GM10266 (cell line): ENCODE results near the gene MYL5.

Experiments
- DNase-seq: peaks from one replicate; pipeline ENCODE4 v3.0.0; 2012; ENCODE audit errors: extremely low spot score
- TF ChIP-seq, protein P1 (sequence below): IDR thresholded peaks from 2 replicates; pipeline ENCODE4 v1.5.1; 2012; ENCODE audit warnings: mild to moderate bottlenecking, low read depth; ENCODE audit not compliant: control insufficient read depth, insufficient read depth; ENCODE audit errors: missing control alignments

Gene MYL5

DNA sequence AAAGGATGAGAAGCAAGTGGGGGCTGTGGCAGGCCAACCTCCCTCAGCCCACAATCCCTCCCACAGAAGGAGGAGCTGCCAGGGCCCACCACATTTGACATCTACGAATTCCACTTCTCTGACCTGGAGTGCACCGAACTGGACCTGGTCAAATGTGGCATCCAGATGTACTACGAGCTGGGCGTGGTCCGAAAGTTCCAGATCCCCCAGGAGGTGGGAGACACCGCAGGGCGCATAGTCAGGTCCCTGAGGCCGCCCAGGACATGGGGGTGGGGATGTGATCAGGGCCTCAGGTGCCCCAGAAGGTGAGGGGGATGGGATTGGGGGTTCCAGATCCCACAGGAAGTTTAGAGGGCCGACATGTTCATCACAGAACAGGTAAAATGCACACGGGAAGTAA is 13.9 kb upstream of the MYL5 start:
- no peak for DNase-seq
- TF ChIP-seq, protein P1, sequence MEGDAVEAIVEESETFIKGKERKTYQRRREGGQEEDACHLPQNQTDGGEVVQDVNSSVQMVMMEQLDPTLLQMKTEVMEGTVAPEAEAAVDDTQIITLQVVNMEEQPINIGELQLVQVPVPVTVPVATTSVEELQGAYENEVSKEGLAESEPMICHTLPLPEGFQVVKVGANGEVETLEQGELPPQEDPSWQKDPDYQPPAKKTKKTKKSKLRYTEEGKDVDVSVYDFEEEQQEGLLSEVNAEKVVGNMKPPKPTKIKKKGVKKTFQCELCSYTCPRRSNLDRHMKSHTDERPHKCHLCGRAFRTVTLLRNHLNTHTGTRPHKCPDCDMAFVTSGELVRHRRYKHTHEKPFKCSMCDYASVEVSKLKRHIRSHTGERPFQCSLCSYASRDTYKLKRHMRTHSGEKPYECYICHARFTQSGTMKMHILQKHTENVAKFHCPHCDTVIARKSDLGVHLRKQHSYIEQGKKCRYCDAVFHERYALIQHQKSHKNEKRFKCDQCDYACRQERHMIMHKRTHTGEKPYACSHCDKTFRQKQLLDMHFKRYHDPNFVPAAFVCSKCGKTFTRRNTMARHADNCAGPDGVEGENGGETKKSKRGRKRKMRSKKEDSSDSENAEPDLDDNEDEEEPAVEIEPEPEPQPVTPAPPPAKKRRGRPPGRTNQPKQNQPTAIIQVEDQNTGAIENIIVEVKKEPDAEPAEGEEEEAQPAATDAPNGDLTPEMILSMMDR, result no peak

DNA sequence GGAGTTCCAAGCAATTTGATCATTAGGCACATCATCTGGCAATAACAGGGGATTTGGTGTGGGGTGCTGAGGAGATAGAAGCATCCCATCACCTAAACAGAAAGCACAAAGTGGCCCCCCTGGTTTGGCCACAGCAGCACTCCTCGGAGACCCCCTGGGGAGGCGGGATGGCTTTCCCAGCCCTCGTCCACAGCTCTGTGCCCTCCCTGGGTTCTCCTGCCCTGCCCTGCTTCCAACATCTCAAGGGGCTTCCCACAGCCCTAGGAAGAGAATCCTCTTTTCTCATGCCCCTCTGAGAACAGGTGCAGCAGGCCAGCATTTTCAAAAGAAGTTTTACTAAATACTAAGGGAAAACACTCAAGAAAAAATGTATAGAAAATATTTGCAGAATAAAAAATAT is 13.1 kb upstream of the MYL5 start:
- TF ChIP-seq, protein P1, result no peak
- DNase-seq, result no peak

DNA sequence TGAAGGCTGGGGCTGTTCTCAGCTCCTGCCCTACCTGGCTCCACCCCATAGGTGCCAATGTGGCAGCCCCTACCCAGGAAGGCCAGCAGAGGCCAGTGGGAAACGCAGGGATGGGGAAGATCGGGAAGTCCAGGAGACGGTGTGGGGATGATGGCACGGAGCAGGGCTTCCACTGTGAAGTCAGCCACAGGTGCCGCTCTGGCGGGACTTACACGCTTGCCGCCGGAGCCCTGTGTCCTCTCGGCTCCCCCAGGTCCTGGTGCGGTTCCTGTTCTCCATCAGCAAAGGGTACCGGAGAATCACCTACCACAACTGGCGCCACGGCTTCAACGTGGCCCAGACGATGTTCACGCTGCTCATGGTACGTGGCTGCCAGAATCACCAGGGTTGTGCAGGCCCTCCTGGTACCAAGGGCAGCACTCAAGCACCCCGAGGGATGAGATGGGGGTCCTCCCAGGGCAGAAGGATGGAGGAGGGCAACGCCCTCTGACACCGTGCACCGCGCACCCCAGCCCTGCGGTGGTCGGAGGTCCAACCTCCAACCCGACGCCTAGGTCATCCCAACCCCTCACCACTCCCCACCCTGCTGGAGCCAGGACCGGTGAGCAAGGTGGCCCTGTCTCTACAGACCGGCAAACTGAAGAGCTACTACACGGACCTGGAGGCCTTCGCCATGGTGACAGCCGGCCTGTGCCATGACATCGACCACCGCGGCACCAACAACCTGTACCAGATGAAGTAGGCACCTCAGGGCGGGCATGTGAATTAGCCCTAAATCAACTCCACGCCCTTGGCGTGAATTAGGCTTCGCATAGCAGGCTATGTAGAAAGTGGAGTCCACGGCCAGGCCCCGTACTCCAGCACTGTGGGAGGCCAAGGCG is 12.2 kb upstream of the MYL5 start:
- no peak for DNase-seq
- TF ChIP-seq, protein P1, result no peak

GRCh38 chr4:663046-663437 is 11.3 kb upstream of the MYL5 start:
- no peak for DNase-seq
- TF ChIP-seq, protein P1, result no peak

GRCh38 chr4:663438-664428 is 10.6 kb upstream of the MYL5 start:
- TF ChIP-seq, protein P1, result no peak
- peak; percentile 89 for DNase-seq

GRCh38 chr4:664713-665231 is 9.6 kb upstream of the MYL5 start:
- DNase-seq, result no peak
- TF ChIP-seq, protein P1, result no peak

DNA sequence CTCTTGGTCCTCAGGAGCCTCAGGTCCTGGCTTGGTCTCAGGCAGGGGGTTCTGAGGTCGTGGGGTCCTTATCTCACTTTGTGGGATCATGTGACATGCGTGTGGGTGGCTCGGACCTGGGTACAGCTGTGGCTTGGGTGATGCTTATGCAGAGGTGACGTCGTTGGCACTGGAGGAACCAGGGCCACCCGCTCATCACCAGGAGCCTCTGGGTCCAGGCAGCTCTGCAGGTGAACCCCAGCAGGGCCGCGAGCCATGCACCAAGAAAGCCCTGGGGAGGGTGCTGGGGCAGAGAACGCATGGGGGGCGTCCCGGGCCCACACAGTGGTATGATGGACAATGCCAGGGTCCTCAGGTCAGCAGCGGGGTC is 9.0 kb upstream of the MYL5 start:
- TF ChIP-seq, protein P1, result no peak

More for the DNA sequence above, 9.0 kb upstream of the MYL5 start:
- no peak for DNase-seq
